OCI-LY7 (cell line): Measurements from ENCODE around the gene AARS1. TPM values are rescaled to one million over a fixed set of nuclear protein-coding genes. Genes with fewer than 3 reads are reported as not detected.
"Not testable (repeated sequence)": the region's sequence is repeated elsewhere in the genome, so short reads cannot be mapped to it uniquely, and the experiment has no call there.

ENCODE experiments used
- BruUV-seq: library from RNA; stranded (reverse); fragments of 400-500 nt; replicated peaks from 2 replicates; lab custom pipeline; 2021; lab: Mats Ljungman, UMichigan
- CTCF ChIA-PET: fragments of 300-600 bp; sonication (Branson Sonifier 250); formaldehyde crosslinking; loops from one replicate; lab custom pipeline; 2022; ENCODE audit warnings: antibody characterized with exemption; ENCODE audit not compliant: unreplicated experiment; lab: Charles Lee
- POLR2A ChIA-PET: fragments of 300-600 bp; sonication (Branson Sonifier 250); formaldehyde crosslinking; loops from one replicate; lab custom pipeline; 2022; ENCODE audit warnings: antibody characterized with exemption; lab: Charles Lee
- DNase-seq: peaks from one replicate; pipeline ENCODE4 v3.0.0-alpha.2; 2015; ENCODE audit warnings: low spot score
- H2AFZ ChIP-seq: fragments of 200-600 bp; sonication (generic), shearing (Covaris generic); 2 replicates; pipeline ENCODE4 v1.6.1; 2014; ENCODE audit warnings: mild to moderate bottlenecking, antibody characterized with exemption, low read length, moderate library complexity
- H3K27ac ChIP-seq: fragments of 200-600 bp; sonication (generic); 2 replicates; pipeline ENCODE4 v1.5.1; 2014; ENCODE audit warnings: mixed run types, low read depth, mild to moderate bottlenecking, moderate library complexity, low read length, inconsistent platforms; ENCODE audit not compliant: poor library complexity, severe bottlenecking
- H3K36me3 ChIP-seq: fragments of 200-600 bp; sonication (generic); 2 replicates; pipeline ENCODE4 v1.6.1; 2014; ENCODE audit warnings: mild to moderate bottlenecking, antibody characterized with exemption, low read length, moderate library complexity, mixed read lengths; ENCODE audit not compliant: insufficient read depth
- H3K4me1 ChIP-seq: fragments of 200-600 bp; sonication (generic); 2 replicates; pipeline ENCODE4 v1.5.1; 2014; ENCODE audit warnings: mild to moderate bottlenecking, low read length; ENCODE audit not compliant: insufficient read depth, poor library complexity, severe bottlenecking
- H3K4me2 ChIP-seq: fragments of 200-600 bp; sonication (generic); 2 replicates; pipeline ENCODE4 v1.6.1; 2014; ENCODE audit warnings: mild to moderate bottlenecking, low read length
- H3K4me3 ChIP-seq: fragments of 200-600 bp; sonication (generic); 2 replicates; pipeline ENCODE4 v1.5.1; 2014; ENCODE audit warnings: mild to moderate bottlenecking, low read depth, low read length; ENCODE audit not compliant: poor library complexity, severe bottlenecking
- H3K79me2 ChIP-seq: fragments of 200-600 bp; sonication (generic); 2 replicates; pipeline ENCODE4 v1.6.1; 2016; ENCODE audit warnings: low read depth, mild to moderate bottlenecking, low read length, moderate library complexity, mixed read lengths; ENCODE audit not compliant: insufficient read depth
- H3K9me2 ChIP-seq: fragments of 200-600 bp; sonication (generic); 2 replicates; pipeline ENCODE4 v1.6.1; 2016; ENCODE audit warnings: mild to moderate bottlenecking, low read length, mixed read lengths; ENCODE audit not compliant: insufficient read depth
- H3K9me3 ChIP-seq: fragments of 200-600 bp; sonication (generic); 2 replicates; pipeline ENCODE4 v1.6.1; 2014; ENCODE audit warnings: mild to moderate bottlenecking, mixed run types, low read length, mixed read lengths
- H4K20me1 ChIP-seq: fragments of 200-600 bp; sonication (generic); 2 replicates; pipeline ENCODE4 v1.6.1; 2014; ENCODE audit warnings: mild to moderate bottlenecking, antibody characterized with exemption, low read length, moderate library complexity, mixed read lengths; ENCODE audit not compliant: insufficient read depth
- CTCF ChIP-seq: fragments of 200-600 bp; sonication (generic); conservative IDR thresholded peaks from 2 replicates; pipeline ENCODE4 v1.5.1; 2014; ENCODE audit warnings: mild to moderate bottlenecking, antibody characterized with exemption, low read length, moderate library complexity, mixed read lengths
- EZH2phosphoT487 ChIP-seq: fragments of 200-600 bp; sonication (generic); IDR thresholded peaks from 2 replicates; pipeline ENCODE4 v1.6.1; 2018; ENCODE audit warnings: low read depth, borderline replicate concordance, mild to moderate bottlenecking, mixed run types, antibody characterized with exemption, low read length, moderate library complexity, mixed read lengths
- intact Hi-C: fragments of 100-400 bp; cut with micrococcal nuclease; formaldehyde crosslinking; loops from one replicate; pipeline ENCODE4 v1.10.0; 2022; ENCODE audit not compliant: unreplicated experiment
- total RNA-seq, 2 experiments: library from RNA; depleted of rRNA in 1 of 2; stranded (reverse); fragments of >200 nt in 1 of 2; shearing (Covaris generic) in 1 of 2; gene quantifications; 2 replicates each; pipeline ENCODE4 v1.2.3, GENCODE V29; 2014 to 2022

Gene AARS1
- total RNA-seq, 2 experiments from 2014 or later, result 182 to 259 TPM

DNA sequence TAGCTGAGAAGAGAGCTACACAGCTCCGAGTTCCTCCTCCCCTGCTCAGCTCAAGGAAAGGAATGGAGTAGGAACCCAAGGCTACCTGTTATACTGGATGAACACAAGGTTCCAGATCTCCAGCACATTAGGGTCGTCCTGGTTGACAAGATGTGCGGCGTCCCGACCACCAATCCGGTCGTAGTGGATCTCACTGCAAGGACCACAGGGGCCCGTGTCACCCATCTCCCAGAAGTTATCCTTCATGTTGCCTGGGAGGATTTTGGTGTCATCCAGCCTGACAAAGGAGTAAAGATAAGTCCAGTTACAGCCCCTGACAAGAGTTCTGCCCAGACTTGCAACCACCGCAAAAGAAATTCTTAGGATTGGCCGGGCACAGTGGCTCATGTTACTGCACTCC, 17.6 kb downstream of the AARS1 start:
- no peak for TF ChIP-seq EZH2phosphoT487
- TF ChIP-seq CTCF, result no peak
- Histone ChIP-seq H3K27ac (no peak overlapping the region), H3K4me2 (no peak overlapping the region), H3K4me3 (no peak overlapping the region), H4K20me1 (peaks cover 7% of the 10 kb centered on the region; the same call in 1 of the 2 replicates), H3K4me1 (no peaks in the 10 kb centered on the region), H3K36me3 (peaks cover 100% of the 10 kb centered on the region), H3K9me3 (no peaks in the 10 kb centered on the region), H2AFZ (no peak overlapping the region), H3K79me2 (peaks cover 8% of the 10 kb centered on the region; the same call in 1 of the 2 replicates), H3K9me2 (no peaks in the 10 kb centered on the region)
- DNase-seq, result no peak
- intact Hi-C loops, result no loop called here
- ChIA-PET POLR2A (interaction anchor here (1.0 to 1.7 kb wide), 2 partner anchors 14 to 17 kb away, joined by 5 to 9 read pairs; partner anchors contain the start of gene AARS1), CTCF (no interaction called here)
- BruUV-seq, result no TSS peak

DNA sequence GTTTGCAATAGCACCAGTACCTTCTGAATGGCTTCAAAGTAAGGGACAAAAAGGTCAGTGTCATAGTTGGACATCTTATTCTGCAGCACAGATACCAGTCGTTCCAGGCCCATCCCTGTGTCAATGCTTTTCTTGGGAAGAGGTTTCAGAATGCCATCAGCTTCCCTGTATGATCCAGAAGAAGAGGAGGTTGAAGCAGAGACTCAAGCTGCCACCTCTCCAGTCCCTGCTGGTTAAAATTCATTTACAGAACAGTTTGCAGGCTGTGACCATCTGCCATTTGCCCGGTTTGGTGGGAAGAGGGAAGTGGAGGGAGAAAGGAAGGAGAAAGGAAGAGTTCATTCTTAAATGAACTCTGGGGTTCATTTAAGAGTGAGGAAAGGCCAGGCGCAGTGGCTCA, 19.1 kb downstream of the AARS1 start:
- Histone ChIP-seq H3K27ac (no peak overlapping the region), H3K4me3 (no peak overlapping the region), H3K4me2 (no peak overlapping the region), H3K79me2 (peaks cover 8% of the 10 kb centered on the region; the same call in 1 of the 2 replicates), H3K9me2 (no peaks in the 10 kb centered on the region), H4K20me1 (peaks cover 7% of the 10 kb centered on the region; the same call in 1 of the 2 replicates), H3K36me3 (peaks cover 98% of the 10 kb centered on the region), H2AFZ (no peak overlapping the region), H3K4me1 (no peaks in the 10 kb centered on the region), H3K9me3 (no peaks in the 10 kb centered on the region)
- TF ChIP-seq EZH2phosphoT487, result no peak
- TF ChIP-seq CTCF, result no peak
- DNase-seq, result no peak
- POLR2A ChIA-PET, result interaction anchor here (0.7 kb wide), 1 partner anchor 18 kb away, joined by 4 read pairs; no protein-coding TSS in a partner anchor
- CTCF ChIA-PET, result no interaction called here
- BruUV-seq, result no TSS peak
- intact Hi-C loops, result no loop called here

- TF ChIP-seq CTCF (no peak), EZH2phosphoT487 (no peak)
- Histone ChIP-seq H3K4me1 (no peaks in the 10 kb centered on the region), H3K9me2 (no peaks in the 10 kb centered on the region), H3K9me3 (no peaks in the 10 kb centered on the region), H2AFZ (no peak overlapping the region), H3K4me3 (no peak overlapping the region), H3K4me2 (no peak overlapping the region), H3K36me3 (peaks cover 98% of the 10 kb centered on the region), H3K27ac (no peak overlapping the region), H3K79me2 (peaks cover 8% of the 10 kb centered on the region; the same call in 1 of the 2 replicates), H4K20me1 (peaks cover 7% of the 10 kb centered on the region; the same call in 1 of the 2 replicates)
- BruUV-seq, result no TSS peak
- POLR2A ChIA-PET, result no interaction called here
- CTCF ChIA-PET, result no interaction called here
- DNase-seq, result no peak
- intact Hi-C loops, result loop anchor here (10.0 kb wide), 1 partner anchor 285 kb away; no protein-coding TSS in a partner anchor
These were observed 19.8 kb downstream of the AARS1 start for GRCh38 chr16:70269471-70269870.

- ChIA-PET POLR2A (interaction anchor here (0.7 kb wide), 2 partner anchors 51 to 79 kb away, joined by 3 read pairs; partner anchors contain the start of gene DDX19A), CTCF (interaction anchor here (1.3 kb wide), 1 partner anchor 21 kb away, joined by 4 read pairs; the partner anchor contains the start of gene AARS1)
- not testable (repeated sequence) for H3K4me1 ChIP-seq, H3K4me2 ChIP-seq, H3K9me2 ChIP-seq, H3K9me3 ChIP-seq, BruUV-seq, H3K27ac ChIP-seq, H3K4me3 ChIP-seq, H2AFZ ChIP-seq, H3K79me2 ChIP-seq, H4K20me1 ChIP-seq, DNase-seq
- H3K36me3 ChIP-seq, result peaks cover 98% of the 10 kb centered on the region
- intact Hi-C loops, result loop anchor here (10.0 kb wide), 1 partner anchor 287 kb away; no protein-coding TSS in a partner anchor
These were observed 21.4 kb downstream of the AARS1 start for GRCh38 chr16:70267922-70268321.
